Measurements from ENCODE around the gene PDE1A. TPM values are rescaled to one million over a fixed set of nuclear protein-coding genes. Genes with fewer than 3 reads are reported as not detected.

Gene PDE1A
- polyA plus RNA-seq, 2 of the 4 experiments (the other 2 are of a cell fraction) = 0.28 to 3.2 TPM

DNA sequence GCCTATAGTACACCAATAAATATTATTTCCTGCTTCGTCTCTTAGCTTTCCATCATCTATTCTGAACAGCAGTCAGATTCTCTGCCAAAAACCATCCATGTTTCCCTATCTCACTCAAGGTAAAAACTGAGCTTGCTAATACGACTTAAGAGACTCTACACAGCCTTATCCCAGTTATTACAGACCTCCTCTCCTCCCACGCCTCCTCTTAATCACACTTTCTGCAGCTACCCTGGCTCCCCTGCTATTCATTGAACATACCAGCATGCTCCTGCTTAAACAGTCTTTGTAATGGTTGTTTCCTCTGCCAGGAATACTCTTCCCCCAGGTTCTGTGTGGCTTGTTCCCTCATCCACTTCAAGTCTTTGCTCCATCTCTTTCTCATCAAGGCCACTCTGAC is 81.5 kb downstream of the PDE1A start:
- DNase-seq (ENCODE audit: low read depth in 1 of 2, low spot score in 1 of 2) (no peak), FAIRE-seq (no peak), ATAC-seq (no peak)
- POLR2A ChIA-PET = no interaction called here
- Histone ChIP-seq H3K4me1 (no peaks in the 10 kb centered on the region), H3K4me2 (no peak overlapping the region), H3K9me3 (no peaks in the 10 kb centered on the region), H3K27ac (no peak overlapping the region), H3K4me3 (no peak overlapping the region)
- TF ChIP-seq, protein P1, sequence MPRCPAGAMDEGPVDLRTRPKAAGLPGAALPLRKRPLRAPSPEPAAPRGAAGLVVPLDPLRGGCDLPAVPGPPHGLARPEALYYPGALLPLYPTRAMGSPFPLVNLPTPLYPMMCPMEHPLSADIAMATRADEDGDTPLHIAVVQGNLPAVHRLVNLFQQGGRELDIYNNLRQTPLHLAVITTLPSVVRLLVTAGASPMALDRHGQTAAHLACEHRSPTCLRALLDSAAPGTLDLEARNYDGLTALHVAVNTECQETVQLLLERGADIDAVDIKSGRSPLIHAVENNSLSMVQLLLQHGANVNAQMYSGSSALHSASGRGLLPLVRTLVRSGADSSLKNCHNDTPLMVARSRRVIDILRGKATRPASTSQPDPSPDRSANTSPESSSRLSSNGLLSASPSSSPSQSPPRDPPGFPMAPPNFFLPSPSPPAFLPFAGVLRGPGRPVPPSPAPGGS (IDR thresholded peaks at IDR 0.05) = no peak
- TF ChIP-seq, protein P2, sequence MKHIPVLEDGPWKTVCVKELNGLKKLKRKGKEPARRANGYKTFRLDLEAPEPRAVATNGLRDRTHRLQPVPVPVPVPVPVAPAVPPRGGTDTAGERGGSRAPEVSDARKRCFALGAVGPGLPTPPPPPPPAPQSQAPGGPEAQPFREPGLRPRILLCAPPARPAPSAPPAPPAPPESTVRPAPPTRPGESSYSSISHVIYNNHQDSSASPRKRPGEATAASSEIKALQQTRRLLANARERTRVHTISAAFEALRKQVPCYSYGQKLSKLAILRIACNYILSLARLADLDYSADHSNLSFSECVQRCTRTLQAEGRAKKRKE (CRISPR knock-in tag; IDR thresholded peaks at IDR 0.05; ENCODE audit: low read depth) = no peak
- TF ChIP-seq ESRRA (IDR thresholded peaks at IDR 0.05; ENCODE audit: borderline replicate concordance, low read length) (no peak), RAD21 (conservative IDR thresholded peaks at IDR 0.05 in 1 of 2, IDR thresholded peaks at IDR 0.05 in 1 of 2) (no peak), GATA3 (IDR thresholded peaks at IDR 0.05; ENCODE audit: borderline replicate concordance) (no peak), HES2 (IDR thresholded peaks at IDR 0.05) (no peak), ZSCAN20 (CRISPR knock-in tag; IDR thresholded peaks at IDR 0.05) (no peak), HOXB13 (CRISPR knock-in tag; IDR thresholded peaks at IDR 0.05; ENCODE audit: low read depth) (no peak), NPAS2 (CRISPR knock-in tag; IDR thresholded peaks at IDR 0.05; ENCODE audit: borderline replicate concordance) (no peak), CHD4 (IDR thresholded peaks at IDR 0.05; ENCODE audit: borderline replicate concordance) (no peak), MAFK (IDR thresholded peaks at IDR 0.05; ENCODE audit: partially characterized antibody) (no peak), CEBPB (IDR thresholded peaks at IDR 0.05) (no peak), RCOR1 (IDR thresholded peaks at IDR 0.05; ENCODE audit: low read depth, low read length) (no peak), EHMT2 (IDR thresholded peaks at IDR 0.05; ENCODE audit: low read depth) (no peak), EHF (CRISPR knock-in tag; IDR thresholded peaks at IDR 0.05) (no peak), NFE2L2 (conservative IDR thresholded peaks at IDR 0.05; ENCODE audit: low read length) (no peak), SREBF2 (IDR thresholded peaks at IDR 0.05) (no peak)
- TF ChIP-seq, protein P3, sequence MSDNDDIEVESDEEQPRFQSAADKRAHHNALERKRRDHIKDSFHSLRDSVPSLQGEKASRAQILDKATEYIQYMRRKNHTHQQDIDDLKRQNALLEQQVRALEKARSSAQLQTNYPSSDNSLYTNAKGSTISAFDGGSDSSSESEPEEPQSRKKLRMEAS (IDR thresholded peaks at IDR 0.05) = no peak
- TF ChIP-seq, protein P4, sequence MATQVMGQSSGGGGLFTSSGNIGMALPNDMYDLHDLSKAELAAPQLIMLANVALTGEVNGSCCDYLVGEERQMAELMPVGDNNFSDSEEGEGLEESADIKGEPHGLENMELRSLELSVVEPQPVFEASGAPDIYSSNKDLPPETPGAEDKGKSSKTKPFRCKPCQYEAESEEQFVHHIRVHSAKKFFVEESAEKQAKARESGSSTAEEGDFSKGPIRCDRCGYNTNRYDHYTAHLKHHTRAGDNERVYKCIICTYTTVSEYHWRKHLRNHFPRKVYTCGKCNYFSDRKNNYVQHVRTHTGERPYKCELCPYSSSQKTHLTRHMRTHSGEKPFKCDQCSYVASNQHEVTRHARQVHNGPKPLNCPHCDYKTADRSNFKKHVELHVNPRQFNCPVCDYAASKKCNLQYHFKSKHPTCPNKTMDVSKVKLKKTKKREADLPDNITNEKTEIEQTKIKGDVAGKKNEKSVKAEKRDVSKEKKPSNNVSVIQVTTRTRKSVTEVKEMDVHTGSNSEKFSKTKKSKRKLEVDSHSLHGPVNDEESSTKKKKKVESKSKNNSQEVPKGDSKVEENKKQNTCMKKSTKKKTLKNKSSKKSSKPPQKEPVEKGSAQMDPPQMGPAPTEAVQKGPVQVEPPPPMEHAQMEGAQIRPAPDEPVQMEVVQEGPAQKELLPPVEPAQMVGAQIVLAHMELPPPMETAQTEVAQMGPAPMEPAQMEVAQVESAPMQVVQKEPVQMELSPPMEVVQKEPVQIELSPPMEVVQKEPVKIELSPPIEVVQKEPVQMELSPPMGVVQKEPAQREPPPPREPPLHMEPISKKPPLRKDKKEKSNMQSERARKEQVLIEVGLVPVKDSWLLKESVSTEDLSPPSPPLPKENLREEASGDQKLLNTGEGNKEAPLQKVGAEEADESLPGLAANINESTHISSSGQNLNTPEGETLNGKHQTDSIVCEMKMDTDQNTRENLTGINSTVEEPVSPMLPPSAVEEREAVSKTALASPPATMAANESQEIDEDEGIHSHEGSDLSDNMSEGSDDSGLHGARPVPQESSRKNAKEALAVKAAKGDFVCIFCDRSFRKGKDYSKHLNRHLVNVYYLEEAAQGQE (IDR thresholded peaks at IDR 0.05) = no peak
- TF ChIP-seq, protein P5, sequence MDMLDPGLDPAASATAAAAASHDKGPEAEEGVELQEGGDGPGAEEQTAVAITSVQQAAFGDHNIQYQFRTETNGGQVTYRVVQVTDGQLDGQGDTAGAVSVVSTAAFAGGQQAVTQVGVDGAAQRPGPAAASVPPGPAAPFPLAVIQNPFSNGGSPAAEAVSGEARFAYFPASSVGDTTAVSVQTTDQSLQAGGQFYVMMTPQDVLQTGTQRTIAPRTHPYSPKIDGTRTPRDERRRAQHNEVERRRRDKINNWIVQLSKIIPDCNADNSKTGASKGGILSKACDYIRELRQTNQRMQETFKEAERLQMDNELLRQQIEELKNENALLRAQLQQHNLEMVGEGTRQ (IDR thresholded peaks at IDR 0.05) = no peak
- CTCF ChIA-PET = interaction anchor here (1.1 kb wide), 1 partner anchor 14 kb away, joined by 3 read pairs; no protein-coding TSS in a partner anchor
- WGBS (ENCODE audit: missing lambda C conversion rate) = 73% methylated on average over 3 of the region's 3 CpGs

All from A549 (cell line).